GM12873 (cell line): Measurements from ENCODE around the gene EDA.

Experiments
- TF ChIP-seq, protein P1 (sequence below): IDR thresholded peaks from 2 replicates; pipeline ENCODE4 v1.5.1; 2012; ENCODE audit warnings: low read depth, mild to moderate bottlenecking, moderate library complexity, low read length, control low read depth; ENCODE audit not compliant: insufficient read depth; ENCODE audit errors: missing control alignments

Gene EDA

GRCh38 chrX:70088751-70089150, 472.8 kb downstream of the EDA start:
- TF ChIP-seq, protein P1, sequence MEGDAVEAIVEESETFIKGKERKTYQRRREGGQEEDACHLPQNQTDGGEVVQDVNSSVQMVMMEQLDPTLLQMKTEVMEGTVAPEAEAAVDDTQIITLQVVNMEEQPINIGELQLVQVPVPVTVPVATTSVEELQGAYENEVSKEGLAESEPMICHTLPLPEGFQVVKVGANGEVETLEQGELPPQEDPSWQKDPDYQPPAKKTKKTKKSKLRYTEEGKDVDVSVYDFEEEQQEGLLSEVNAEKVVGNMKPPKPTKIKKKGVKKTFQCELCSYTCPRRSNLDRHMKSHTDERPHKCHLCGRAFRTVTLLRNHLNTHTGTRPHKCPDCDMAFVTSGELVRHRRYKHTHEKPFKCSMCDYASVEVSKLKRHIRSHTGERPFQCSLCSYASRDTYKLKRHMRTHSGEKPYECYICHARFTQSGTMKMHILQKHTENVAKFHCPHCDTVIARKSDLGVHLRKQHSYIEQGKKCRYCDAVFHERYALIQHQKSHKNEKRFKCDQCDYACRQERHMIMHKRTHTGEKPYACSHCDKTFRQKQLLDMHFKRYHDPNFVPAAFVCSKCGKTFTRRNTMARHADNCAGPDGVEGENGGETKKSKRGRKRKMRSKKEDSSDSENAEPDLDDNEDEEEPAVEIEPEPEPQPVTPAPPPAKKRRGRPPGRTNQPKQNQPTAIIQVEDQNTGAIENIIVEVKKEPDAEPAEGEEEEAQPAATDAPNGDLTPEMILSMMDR: no peak
